ENCODE results near the gene PADI1. TPM values are rescaled to one million over a fixed set of nuclear protein-coding genes. Genes with fewer than 3 reads are reported as not detected.

PADI1 gene
- total RNA-seq, 4 donors from 2014 or later, result 0.27 to 2.5 (median 2.3) TPM; not detected in 1

- TF ChIP-seq CTCF (IDR thresholded peaks at IDR 0.05), result no peak
- no peak for TF ChIP-seq POLR2AphosphoS5 (IDR thresholded peaks at IDR 0.05)
- TF ChIP-seq POLR2A (IDR thresholded peaks at IDR 0.05), result no peak
- no peak for TF ChIP-seq EP300 (IDR thresholded peaks at IDR 0.05)
- Histone ChIP-seq H3K36me3 (no peaks in the 10 kb centered on the region), H3K27ac (no peak overlapping the region), H3K9me3 (peaks cover 0 to 9% (median 0%) of the 10 kb centered on the region in 3 donors), H3K4me3 (no peak overlapping the region), H3K27me3 (peaks cover 61% of the 10 kb centered on the region), H3K4me1 (no peaks in the 10 kb centered on the region)
- no peak for ATAC-seq
- WGBS, 2 donors (ENCODE audit: low coverage in 1 of 2), result 72 to 80% methylated on average over 1 to 4 of the region's 17 CpGs
These were observed 11.5 kb upstream of the PADI1 start for GRCh38 chr1:17193222-17194132.

- Histone ChIP-seq H3K36me3 (no peaks in the 10 kb centered on the region), H3K4me1 (no peaks in the 10 kb centered on the region), H3K27ac (no peak overlapping the region), H3K9me3 (peaks cover 0 to 2% (median 0%) of the 10 kb centered on the region in 3 donors), H3K27me3 (peaks cover 67% of the 10 kb centered on the region), H3K4me3 (no peak overlapping the region)
- TF ChIP-seq POLR2AphosphoS5 (IDR thresholded peaks at IDR 0.05), result no peak
- no peak for ATAC-seq
- 58 to 60% methylated on average over 1 to 3 of the region's 3 CpGs for WGBS, 2 donors (ENCODE audit: low coverage in 1 of 2)
These were observed 10.8 kb upstream of the PADI1 start for GRCh38 chr1:17194133-17194475.

- no peak for ATAC-seq
- 64 to 79% methylated on average over 1 to 4 of the region's 8 CpGs for WGBS, 2 donors (ENCODE audit: low coverage in 1 of 2)
- no peak for TF ChIP-seq EP300 (IDR thresholded peaks at IDR 0.05)
- Histone ChIP-seq H3K27ac (no peak overlapping the region), H3K36me3 (no peaks in the 10 kb centered on the region), H3K9me3 (no peaks in the 10 kb centered on the region), H3K4me1 (no peaks in the 10 kb centered on the region), H3K4me3 (no peak overlapping the region), H3K27me3 (peaks cover 65% of the 10 kb centered on the region)
These were observed 10.1 kb upstream of the PADI1 start for GRCh38 chr1:17194615-17195528.

- Histone ChIP-seq H3K27ac (no peak overlapping the region), H3K27me3 (peaks cover 56% of the 10 kb centered on the region), H3K36me3 (no peaks in the 10 kb centered on the region), H3K9me3 (no peaks in the 10 kb centered on the region), H3K4me3 (no peak overlapping the region), H3K4me1 (no peaks in the 10 kb centered on the region)
- no peak for TF ChIP-seq CTCF (IDR thresholded peaks at IDR 0.05)
- no peak for TF ChIP-seq POLR2A (IDR thresholded peaks at IDR 0.05)
- no peak for TF ChIP-seq EP300 (IDR thresholded peaks at IDR 0.05)
- TF ChIP-seq POLR2AphosphoS5 (IDR thresholded peaks at IDR 0.05), result no peak
- 100% methylated on average over 1 of the region's 3 CpGs; no CpG with 5 or more reads in 1 of the 2 donors for WGBS, 2 donors (ENCODE audit: low coverage in 1 of 2)
- ATAC-seq, result no peak
These were observed 9.2 kb upstream of the PADI1 start for GRCh38 chr1:17195731-17196130.

DNA sequence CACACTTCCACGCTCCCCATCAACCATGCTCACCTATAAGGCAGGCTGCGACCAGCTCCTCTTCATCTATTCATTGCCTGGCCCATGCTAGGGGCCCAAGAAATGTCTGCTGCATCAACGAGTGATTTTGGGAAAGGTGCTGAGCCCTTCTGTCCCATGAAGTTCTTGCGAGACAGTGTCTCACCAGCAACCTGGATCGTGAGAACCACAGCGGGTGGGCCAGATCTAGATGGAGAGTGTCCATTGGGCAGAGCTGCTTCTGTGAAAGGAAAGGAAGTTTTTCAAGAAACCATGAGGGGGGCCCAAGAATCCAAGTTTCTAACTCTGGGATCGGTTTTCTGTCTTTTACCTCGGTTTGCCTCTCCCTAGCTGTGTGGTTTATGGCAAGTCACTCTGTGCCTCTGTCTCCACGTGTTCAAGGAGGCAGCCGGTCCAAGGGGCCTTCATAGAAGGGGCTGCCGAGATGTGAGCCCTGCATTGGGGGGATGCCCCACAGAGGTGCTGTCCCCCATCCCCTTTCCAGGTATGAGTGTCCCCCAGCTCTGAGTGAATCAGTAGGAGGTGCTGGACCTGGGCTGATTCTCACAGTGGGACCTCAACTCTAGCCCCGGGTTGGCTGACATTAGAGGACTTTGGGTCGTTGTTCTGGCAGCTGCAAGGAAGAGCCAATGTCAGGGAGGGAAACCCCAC, 8.3 kb upstream of the PADI1 start:
- WGBS, 2 donors (ENCODE audit: low coverage in 1 of 2), result 86 to 100% methylated on average over 2 to 7 of the region's 13 CpGs

More for the DNA sequence above, 8.3 kb upstream of the PADI1 start:
- H3K9me3 ChIP-seq, result no peaks in the 10 kb centered on the region
- H3K27ac ChIP-seq, result no peak overlapping the region
- no peaks in the 10 kb centered on the region for H3K36me3 ChIP-seq
- ATAC-seq, result no peak
- no peak overlapping the region for H3K4me3 ChIP-seq
- H3K4me1 ChIP-seq, result no peaks in the 10 kb centered on the region
- H3K27me3 ChIP-seq, result peaks cover 52% of the 10 kb centered on the region
- no peak for TF ChIP-seq POLR2A (IDR thresholded peaks at IDR 0.05)
- TF ChIP-seq CTCF (IDR thresholded peaks at IDR 0.05), result no peak
- no peak for TF ChIP-seq EP300 (IDR thresholded peaks at IDR 0.05)
- no peak for TF ChIP-seq POLR2AphosphoS5 (IDR thresholded peaks at IDR 0.05)
